GM19025 (cell line): ENCODE data around the gene TNS4.
"Not testable (repeated sequence)": the region's sequence is repeated elsewhere in the genome, so short reads cannot be mapped to it uniquely, and the experiment has no call there.

Experiments
- ATAC-seq: cut with Tn5 transposase; IDR thresholded peaks from one replicate; pipeline ENCODE4 v1.9.1; 2021; ENCODE audit warnings: mild to moderate bottlenecking, low read depth, moderate library complexity; ENCODE audit not compliant: unreplicated experiment

TNS4 gene

GRCh38 chr17:40501499-40501911, at the start of gene TNS4:
Gene TNS4 (minus strand): TSS chr17:40501623. CDS start chr17:40496425, 5,198 bp downstream.
- ATAC-seq: no peak

GRCh38 chr17:40550608-40551007, 49.2 kb upstream of the TNS4 start:
- ATAC-seq: no peak

- ATAC-seq: no peak
Measured at GRCh38 chr17:40548982-40549685, 47.7 kb upstream of the TNS4 start.

GRCh38 chr17:40548491-40548981, 47.1 kb upstream of the TNS4 start:
- no peak for ATAC-seq

- ATAC-seq: no peak
Measured at GRCh38 chr17:40547785-40548478, 46.5 kb upstream of the TNS4 start.

- ATAC-seq: no peak
Measured at GRCh38 chr17:40547079-40547784, 45.8 kb upstream of the TNS4 start.

GRCh38 chr17:40546497-40546896, 45.1 kb upstream of the TNS4 start:
- not testable (repeated sequence) for ATAC-seq

GRCh38 chr17:40545660-40546059, 44.2 kb upstream of the TNS4 start:
- no peak for ATAC-seq

- peak; percentile 45 for ATAC-seq
Measured at GRCh38 chr17:40542558-40543411, 41.4 kb upstream of the TNS4 start.

GRCh38 chr17:40541873-40542557, 40.6 kb upstream of the TNS4 start:
- ATAC-seq: no peak

GRCh38 chr17:40541060-40541872, 39.8 kb upstream of the TNS4 start:
- no peak for ATAC-seq

GRCh38 chr17:40540448-40540847, 39.0 kb upstream of the TNS4 start:
- no peak for ATAC-seq

- ATAC-seq: no peak
Measured at GRCh38 chr17:40539711-40540411, 38.4 kb upstream of the TNS4 start.

GRCh38 chr17:40538936-40539705, 37.7 kb upstream of the TNS4 start:
- ATAC-seq: no peak

- no peak for ATAC-seq
Measured at GRCh38 chr17:40538019-40538935, 36.9 kb upstream of the TNS4 start.

- no peak for ATAC-seq
Measured at GRCh38 chr17:40536295-40537171, 35.1 kb upstream of the TNS4 start.
